DMS153 (cell line): ENCODE data around the gene NFATC3.

Experiments
- DNase-seq: peaks from one replicate; lab custom pipeline; 2025; lab: John Stamatoyannopoulos, UW

NFATC3 gene

DNA sequence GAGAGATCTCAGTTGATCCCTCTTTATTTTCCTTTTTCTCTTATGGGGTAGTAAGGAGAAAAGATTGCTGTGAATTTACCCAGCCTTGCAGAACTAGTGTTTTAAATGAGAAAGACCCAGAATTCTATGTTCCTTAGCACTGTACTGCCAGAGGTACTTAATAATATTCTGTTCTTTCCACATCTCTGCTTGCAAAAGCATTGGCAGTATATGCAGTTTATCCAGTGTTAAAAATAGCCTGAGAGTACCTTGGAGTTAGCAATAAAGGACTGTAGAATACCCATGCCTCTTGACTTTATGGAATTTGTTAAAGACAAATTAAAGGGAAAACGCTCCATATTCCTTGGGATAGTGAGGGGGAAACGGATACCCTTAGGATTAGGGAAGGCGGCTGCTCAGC, 191.1 kb downstream of the NFATC3 start:
- no peak for DNase-seq
